ENCODE data around the gene ALPI.

DNA sequence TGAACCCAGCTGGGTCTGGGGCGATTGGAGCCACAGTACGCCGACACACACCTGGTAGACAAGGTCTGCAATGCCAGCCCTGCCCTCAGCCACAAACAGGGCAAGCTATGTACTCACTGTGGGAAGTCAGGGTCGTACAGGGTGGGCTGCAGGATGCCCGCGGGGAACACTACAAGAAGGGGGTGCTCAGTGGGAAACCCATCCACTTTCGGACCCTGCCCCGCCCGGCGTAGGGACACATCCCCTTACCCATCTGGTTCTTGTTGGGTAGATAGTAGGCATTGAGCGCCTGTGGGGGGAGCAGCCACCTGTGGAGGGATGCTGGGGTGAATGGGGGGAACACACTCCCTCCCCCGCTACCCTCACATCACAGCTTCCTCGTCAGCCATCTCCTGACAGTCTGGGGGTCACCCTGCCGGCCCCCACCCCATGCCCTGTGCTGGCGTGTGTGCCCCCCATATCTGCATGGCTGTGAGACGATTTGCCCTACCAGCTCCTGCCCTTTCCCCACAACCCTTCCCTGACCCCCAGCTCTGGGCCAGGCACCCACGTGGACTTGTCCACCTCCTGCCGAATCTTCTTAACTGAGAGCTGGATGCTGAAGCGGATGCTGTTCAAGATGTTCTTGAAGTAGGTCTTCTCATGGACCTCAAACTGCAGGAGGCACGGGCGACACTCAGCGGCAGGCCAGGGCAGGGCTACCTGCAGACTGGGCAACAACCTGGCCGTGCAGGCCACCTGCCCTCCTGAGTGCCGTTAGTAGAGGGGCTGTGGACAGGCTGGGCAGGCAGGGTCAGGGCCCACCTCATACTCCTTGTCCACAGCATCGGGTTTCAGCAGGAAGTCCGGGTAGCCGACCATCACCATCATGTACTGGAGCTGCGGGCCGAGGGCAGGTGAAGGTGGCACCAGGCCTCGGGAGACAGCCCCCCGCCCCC is 26.6 kb downstream of the ALPI start:
- TF ChIP-seq, protein P1, sequence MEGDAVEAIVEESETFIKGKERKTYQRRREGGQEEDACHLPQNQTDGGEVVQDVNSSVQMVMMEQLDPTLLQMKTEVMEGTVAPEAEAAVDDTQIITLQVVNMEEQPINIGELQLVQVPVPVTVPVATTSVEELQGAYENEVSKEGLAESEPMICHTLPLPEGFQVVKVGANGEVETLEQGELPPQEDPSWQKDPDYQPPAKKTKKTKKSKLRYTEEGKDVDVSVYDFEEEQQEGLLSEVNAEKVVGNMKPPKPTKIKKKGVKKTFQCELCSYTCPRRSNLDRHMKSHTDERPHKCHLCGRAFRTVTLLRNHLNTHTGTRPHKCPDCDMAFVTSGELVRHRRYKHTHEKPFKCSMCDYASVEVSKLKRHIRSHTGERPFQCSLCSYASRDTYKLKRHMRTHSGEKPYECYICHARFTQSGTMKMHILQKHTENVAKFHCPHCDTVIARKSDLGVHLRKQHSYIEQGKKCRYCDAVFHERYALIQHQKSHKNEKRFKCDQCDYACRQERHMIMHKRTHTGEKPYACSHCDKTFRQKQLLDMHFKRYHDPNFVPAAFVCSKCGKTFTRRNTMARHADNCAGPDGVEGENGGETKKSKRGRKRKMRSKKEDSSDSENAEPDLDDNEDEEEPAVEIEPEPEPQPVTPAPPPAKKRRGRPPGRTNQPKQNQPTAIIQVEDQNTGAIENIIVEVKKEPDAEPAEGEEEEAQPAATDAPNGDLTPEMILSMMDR (IDR thresholded peaks at IDR 0.05; ENCODE audit: low read depth, low read length): no peak
- TF ChIP-seq, protein P2, sequence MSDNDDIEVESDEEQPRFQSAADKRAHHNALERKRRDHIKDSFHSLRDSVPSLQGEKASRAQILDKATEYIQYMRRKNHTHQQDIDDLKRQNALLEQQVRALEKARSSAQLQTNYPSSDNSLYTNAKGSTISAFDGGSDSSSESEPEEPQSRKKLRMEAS (IDR thresholded peaks at IDR 0.05; ENCODE audit: low read depth, low read length): no peak
- TF ChIP-seq POLR2A (IDR thresholded peaks at IDR 0.05; ENCODE audit: extremely low read depth, insufficient read length): no peak
- TF ChIP-seq MYC (IDR thresholded peaks at IDR 0.05; ENCODE audit: low read depth, low read length): no peak

Data from NB4 (cell line).